Measurements from ENCODE around the gene PDE4D.
"Not testable (repeated sequence)": the region's sequence is repeated elsewhere in the genome, so short reads cannot be mapped to it uniquely, and the experiment has no call there.

PDE4D gene

GRCh38 chr5:59380350-59380951 is 513.1 kb downstream of the PDE4D start:
- POLR2A ChIA-PET: interaction anchor here (1.3 kb wide), 1 partner anchor 193 kb away, joined by 3 read pairs; no protein-coding TSS in a partner anchor
- TF ChIP-seq ZNF384 (IDR thresholded peaks at IDR 0.05) (peak; percentile 91), NFRKB (IDR thresholded peaks at IDR 0.05) (no peak), FOXM1 (IDR thresholded peaks at IDR 0.05; ENCODE audit: borderline replicate concordance) (no peak)
- peak; percentile 45 for DNase-seq (ENCODE audit: extremely low spot score)
- CTCF ChIA-PET: interaction anchor here (0.6 to 1.5 kb wide), 11 partner anchors 16 to 487 kb away, joined by 3 to 12 read pairs (median 5); no protein-coding TSS in a partner anchor

DNA sequence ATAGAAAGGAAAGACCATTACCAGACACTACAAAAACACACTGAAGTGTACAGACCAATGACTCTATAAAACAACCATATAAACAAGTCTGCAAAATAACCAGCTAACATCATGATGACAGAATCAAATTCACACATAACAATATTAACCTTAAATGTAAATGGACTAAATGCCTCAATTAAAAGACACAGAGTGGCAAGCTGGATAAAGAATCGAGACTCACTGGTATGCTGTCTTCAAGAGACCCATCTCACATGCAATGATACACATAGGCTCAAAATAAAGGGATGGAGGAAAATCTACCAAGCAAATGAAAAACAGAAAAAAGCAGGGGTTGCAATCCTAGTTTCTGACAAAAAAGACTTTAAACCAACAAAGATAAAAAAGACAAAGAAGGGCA is 519.5 kb downstream of the PDE4D start:
- POLR2A ChIA-PET; DNase-seq (ENCODE audit: extremely low spot score); CTCF ChIA-PET: not testable (repeated sequence)

- POLR2A ChIA-PET: no interaction called here
- no peak for TF ChIP-seq HDGF (IDR thresholded peaks at IDR 0.05; ENCODE audit: borderline replicate concordance)
- no peak for TF ChIP-seq CTBP1 (IDR thresholded peaks at IDR 0.05; ENCODE audit: borderline replicate concordance)
- TF ChIP-seq ELF4 (IDR thresholded peaks at IDR 0.05): no peak
- TF ChIP-seq TARDBP (IDR thresholded peaks at IDR 0.05): no peak
- no peak for TF ChIP-seq NFRKB (IDR thresholded peaks at IDR 0.05)
- TF ChIP-seq ARNT (IDR thresholded peaks at IDR 0.05): no peak
- CTCF ChIA-PET: interaction anchor here (1.8 kb wide), 1 partner anchor 183 kb away, joined by 4 read pairs; no protein-coding TSS in a partner anchor
- DNase-seq (ENCODE audit: extremely low spot score): no peak
Measured at GRCh38 chr5:59371525-59372127, 521.9 kb downstream of the PDE4D start.

GRCh38 chr5:59368951-59369350 is 524.6 kb downstream of the PDE4D start:
- no peak for TF ChIP-seq TARDBP (IDR thresholded peaks at IDR 0.05)
- TF ChIP-seq NFRKB (IDR thresholded peaks at IDR 0.05): no peak
- TF ChIP-seq PKNOX1 (IDR thresholded peaks at IDR 0.05): no peak
- no peak for TF ChIP-seq FOXA1 (IDR thresholded peaks at IDR 0.05)
- no peak for TF ChIP-seq HDGF (IDR thresholded peaks at IDR 0.05; ENCODE audit: borderline replicate concordance)
- TF ChIP-seq FOXK2 (IDR thresholded peaks at IDR 0.05): no peak
- no peak for TF ChIP-seq ZNF384 (IDR thresholded peaks at IDR 0.05)
- TF ChIP-seq LEF1 (IDR thresholded peaks at IDR 0.05; ENCODE audit: borderline replicate concordance): no peak
- no peak for TF ChIP-seq FOXM1 (IDR thresholded peaks at IDR 0.05; ENCODE audit: borderline replicate concordance)
- no peak for TF ChIP-seq ELF4 (IDR thresholded peaks at IDR 0.05)
- TF ChIP-seq SUZ12 (IDR thresholded peaks at IDR 0.05): no peak
- CTCF ChIA-PET: interaction anchor here (0.6 to 1.8 kb wide), 3 partner anchors 146 to 181 kb away, joined by 3 to 6 read pairs (median 3); no protein-coding TSS in a partner anchor
- POLR2A ChIA-PET: no interaction called here
- DNase-seq (ENCODE audit: extremely low spot score): no peak

- DNase-seq (ENCODE audit: extremely low spot score): peak; percentile 59
- POLR2A ChIA-PET: no interaction called here
- TF ChIP-seq ARNT (IDR thresholded peaks at IDR 0.05) (no peak), FOXA1 (IDR thresholded peaks at IDR 0.05) (no peak), PKNOX1 (IDR thresholded peaks at IDR 0.05) (no peak), SP1 (IDR thresholded peaks at IDR 0.05) (no peak), NFRKB (IDR thresholded peaks at IDR 0.05) (no peak), ZNF384 (IDR thresholded peaks at IDR 0.05) (no peak), FOXM1 (IDR thresholded peaks at IDR 0.05; ENCODE audit: borderline replicate concordance) (no peak), LEF1 (IDR thresholded peaks at IDR 0.05; ENCODE audit: borderline replicate concordance) (no peak), CTBP1 (IDR thresholded peaks at IDR 0.05; ENCODE audit: borderline replicate concordance) (no peak), HDGF (IDR thresholded peaks at IDR 0.05; ENCODE audit: borderline replicate concordance) (no peak), BHLHE40 (IDR thresholded peaks at IDR 0.05; ENCODE audit: borderline replicate concordance) (no peak), TARDBP (IDR thresholded peaks at IDR 0.05) (no peak), SUZ12 (IDR thresholded peaks at IDR 0.05) (no peak)
- CTCF ChIA-PET: interaction anchor here (0.6 to 2.5 kb wide), 16 partner anchors 9 to 332 kb away, joined by 3 to 12 read pairs (median 3); no protein-coding TSS in a partner anchor
Measured at GRCh38 chr5:59367791-59368394, 525.6 kb downstream of the PDE4D start.

GRCh38 chr5:59366784-59367183 is 526.7 kb downstream of the PDE4D start:
- CTCF ChIA-PET: interaction anchor here (1.2 to 2.5 kb wide), 5 partner anchors 8 to 179 kb away, joined by 4 to 12 read pairs (median 8); no protein-coding TSS in a partner anchor
- POLR2A ChIA-PET: no interaction called here
- DNase-seq (ENCODE audit: extremely low spot score): no peak
- no peak for TF ChIP-seq LEF1 (IDR thresholded peaks at IDR 0.05; ENCODE audit: borderline replicate concordance)
- no peak for TF ChIP-seq FOXK2 (IDR thresholded peaks at IDR 0.05)
- no peak for TF ChIP-seq SP1 (IDR thresholded peaks at IDR 0.05)
- no peak for TF ChIP-seq PKNOX1 (IDR thresholded peaks at IDR 0.05)
- no peak for TF ChIP-seq L3MBTL2 (conservative IDR thresholded peaks at IDR 0.05)
- TF ChIP-seq SUZ12 (IDR thresholded peaks at IDR 0.05): no peak
- TF ChIP-seq ARNT (IDR thresholded peaks at IDR 0.05): no peak
- TF ChIP-seq TARDBP (IDR thresholded peaks at IDR 0.05): no peak
- TF ChIP-seq FOXA1 (IDR thresholded peaks at IDR 0.05): no peak
- TF ChIP-seq ELF4 (IDR thresholded peaks at IDR 0.05): no peak
- TF ChIP-seq BHLHE40 (IDR thresholded peaks at IDR 0.05; ENCODE audit: borderline replicate concordance): no peak
- no peak for TF ChIP-seq ZNF384 (IDR thresholded peaks at IDR 0.05)
- no peak for TF ChIP-seq CTBP1 (IDR thresholded peaks at IDR 0.05; ENCODE audit: borderline replicate concordance)
- TF ChIP-seq NFRKB (IDR thresholded peaks at IDR 0.05): no peak
- TF ChIP-seq HDGF (IDR thresholded peaks at IDR 0.05; ENCODE audit: borderline replicate concordance): no peak
- no peak for TF ChIP-seq FOXM1 (IDR thresholded peaks at IDR 0.05; ENCODE audit: borderline replicate concordance)

All from HEK293T (cell line).